ENCODE results near the gene IFNA1. TPM values are rescaled to one million over a fixed set of nuclear protein-coding genes. Genes with fewer than 3 reads are reported as not detected.

Gene IFNA1
- total RNA-seq, 1 experiment from 2014 or later: not detected

DNA sequence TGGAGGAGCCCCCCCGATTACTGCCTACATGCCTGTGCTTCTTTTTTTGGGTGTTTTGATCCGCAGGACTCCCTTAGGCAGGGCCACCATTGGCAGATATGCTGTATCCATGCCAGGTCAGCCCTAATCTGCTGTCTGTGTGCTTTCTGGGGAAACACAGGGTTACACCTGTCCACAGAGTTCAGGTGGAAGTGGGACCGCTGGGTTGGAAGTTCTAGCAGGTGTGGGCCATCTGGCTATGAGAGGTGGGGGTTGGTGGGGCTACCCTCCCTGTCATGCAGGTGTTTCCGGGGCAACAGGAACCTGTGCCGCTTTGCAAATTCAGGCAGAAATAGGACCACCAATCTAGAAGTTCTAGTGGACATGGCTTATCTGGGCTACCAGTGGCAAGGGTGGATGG, 24.9 kb downstream of the IFNA1 start:
- Mint-ChIP-seq H3K36me3 (ENCODE audit: insufficient read depth, unreplicated experiment) (peaks cover 4% of the 10 kb centered on the region), H3K4me1 (ENCODE audit: low read depth, unreplicated experiment) (no peaks in the 10 kb centered on the region), H3K9me3 (ENCODE audit: low read depth, unreplicated experiment) (no peaks in the 10 kb centered on the region), H3K27me3 (ENCODE audit: unreplicated experiment) (no peaks in the 10 kb centered on the region), H3K27ac (ENCODE audit: unreplicated experiment) (no peak overlapping the region), H3K4me3 (ENCODE audit: low read depth, unreplicated experiment) (no peak overlapping the region)
- no TSS peak for BruUV-seq (replicated peaks)
- intact Hi-C loops (cut with micrococcal nuclease; ENCODE audit: unreplicated experiment): loop anchor here (5.0 to 10.0 kb wide), 3 partner anchors 82 to 220 kb away; no protein-coding TSS in a partner anchor
- DNase-seq: no peak
- TF ChIP-seq, protein P1, sequence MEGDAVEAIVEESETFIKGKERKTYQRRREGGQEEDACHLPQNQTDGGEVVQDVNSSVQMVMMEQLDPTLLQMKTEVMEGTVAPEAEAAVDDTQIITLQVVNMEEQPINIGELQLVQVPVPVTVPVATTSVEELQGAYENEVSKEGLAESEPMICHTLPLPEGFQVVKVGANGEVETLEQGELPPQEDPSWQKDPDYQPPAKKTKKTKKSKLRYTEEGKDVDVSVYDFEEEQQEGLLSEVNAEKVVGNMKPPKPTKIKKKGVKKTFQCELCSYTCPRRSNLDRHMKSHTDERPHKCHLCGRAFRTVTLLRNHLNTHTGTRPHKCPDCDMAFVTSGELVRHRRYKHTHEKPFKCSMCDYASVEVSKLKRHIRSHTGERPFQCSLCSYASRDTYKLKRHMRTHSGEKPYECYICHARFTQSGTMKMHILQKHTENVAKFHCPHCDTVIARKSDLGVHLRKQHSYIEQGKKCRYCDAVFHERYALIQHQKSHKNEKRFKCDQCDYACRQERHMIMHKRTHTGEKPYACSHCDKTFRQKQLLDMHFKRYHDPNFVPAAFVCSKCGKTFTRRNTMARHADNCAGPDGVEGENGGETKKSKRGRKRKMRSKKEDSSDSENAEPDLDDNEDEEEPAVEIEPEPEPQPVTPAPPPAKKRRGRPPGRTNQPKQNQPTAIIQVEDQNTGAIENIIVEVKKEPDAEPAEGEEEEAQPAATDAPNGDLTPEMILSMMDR (IDR thresholded peaks at IDR 0.05; ENCODE audit: unreplicated experiment): no peak
- CTCF ChIA-PET: interaction anchor here (1.2 kb wide), 1 partner anchor 325 kb away, joined by 3 read pairs; no protein-coding TSS in a partner anchor

DNA sequence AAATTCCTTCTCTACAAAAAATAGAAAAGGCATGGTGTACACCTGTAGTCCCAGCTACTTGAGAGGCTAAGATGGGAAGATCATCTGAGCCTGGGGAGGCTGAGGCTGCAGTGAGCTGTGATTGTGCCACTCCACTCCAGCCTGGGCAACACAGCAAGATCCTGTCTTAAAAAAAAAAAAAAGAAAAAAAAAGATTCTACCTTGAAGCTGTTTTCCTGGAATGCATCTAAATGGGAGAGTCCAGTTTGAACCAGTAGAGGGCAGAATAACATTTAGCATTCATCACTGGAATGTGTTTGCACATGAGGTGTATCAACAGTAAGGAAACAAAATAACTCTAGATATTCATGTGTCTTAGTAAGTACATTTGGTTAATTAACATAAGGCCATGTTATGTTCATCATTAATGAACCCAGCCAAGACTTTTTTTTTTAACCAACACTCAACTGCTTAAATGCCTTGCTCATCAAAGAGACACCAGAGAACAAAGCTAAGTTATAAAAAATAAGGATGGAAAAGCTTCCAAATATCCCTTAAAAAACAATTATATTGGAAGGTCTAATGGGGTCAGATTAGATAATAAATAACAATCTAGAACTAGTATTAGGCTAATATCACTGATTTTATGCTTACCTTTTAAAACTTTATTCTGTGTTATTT, 25.8 kb downstream of the IFNA1 start:
- Mint-ChIP-seq H3K27me3 (ENCODE audit: unreplicated experiment) (no peaks in the 10 kb centered on the region), H3K4me3 (ENCODE audit: low read depth, unreplicated experiment) (no peak overlapping the region), H3K36me3 (ENCODE audit: insufficient read depth, unreplicated experiment) (peaks cover 4% of the 10 kb centered on the region), H3K4me1 (ENCODE audit: low read depth, unreplicated experiment) (no peaks in the 10 kb centered on the region), H3K27ac (ENCODE audit: unreplicated experiment) (no peak overlapping the region), H3K9me3 (ENCODE audit: low read depth, unreplicated experiment) (no peaks in the 10 kb centered on the region)
- CTCF ChIA-PET: interaction anchor here (0.7 to 1.2 kb wide), 4 partner anchors 32 to 325 kb away, joined by 3 to 4 read pairs (median 3); no protein-coding TSS in a partner anchor
- TF ChIP-seq, protein P1 (IDR thresholded peaks at IDR 0.05; ENCODE audit: unreplicated experiment): peak; percentile 39
- peak; percentile 15 for DNase-seq
- intact Hi-C loops (cut with micrococcal nuclease; ENCODE audit: unreplicated experiment): loop anchor here (1.0 to 10.0 kb wide), 4 partner anchors 81 to 323 kb away; no protein-coding TSS in a partner anchor
- BruUV-seq (replicated peaks): no TSS peak

DNA sequence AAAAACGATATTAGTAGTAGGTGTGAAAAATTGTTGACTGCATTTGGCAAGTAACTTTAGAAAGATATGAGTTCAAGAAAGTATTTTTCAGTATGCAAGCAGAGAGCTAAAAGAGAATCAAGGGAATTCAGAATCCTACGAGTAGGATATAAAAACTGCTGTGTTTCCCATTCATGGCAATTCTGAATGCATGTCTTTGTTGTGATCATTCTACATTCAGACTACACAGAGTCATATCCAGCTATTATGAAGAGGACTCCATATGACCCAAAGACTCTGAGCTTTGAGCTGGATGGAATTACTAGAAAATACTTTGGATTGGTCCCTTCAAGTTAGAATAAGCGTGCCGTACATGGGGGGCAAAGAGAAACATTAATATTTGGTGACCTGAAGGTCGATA, 29.9 kb downstream of the IFNA1 start:
- H3K4me3 Mint-ChIP-seq (ENCODE audit: low read depth, unreplicated experiment): no peak overlapping the region
- no peak for DNase-seq
- CTCF ChIA-PET: no interaction called here
- TF ChIP-seq, protein P1 (IDR thresholded peaks at IDR 0.05; ENCODE audit: unreplicated experiment): no peak
- no peaks in the 10 kb centered on the region for H3K9me3 Mint-ChIP-seq (ENCODE audit: low read depth, unreplicated experiment)
- no peaks in the 10 kb centered on the region for H3K27me3 Mint-ChIP-seq (ENCODE audit: unreplicated experiment)
- no TSS peak for BruUV-seq (replicated peaks)
- H3K27ac Mint-ChIP-seq (ENCODE audit: unreplicated experiment): no peak overlapping the region
- intact Hi-C loops (cut with micrococcal nuclease; ENCODE audit: unreplicated experiment): loop anchor here (5.0 kb wide), 1 partner anchor 232 kb away; no protein-coding TSS in a partner anchor
- H3K4me1 Mint-ChIP-seq (ENCODE audit: low read depth, unreplicated experiment): no peaks in the 10 kb centered on the region
- H3K36me3 Mint-ChIP-seq (ENCODE audit: insufficient read depth, unreplicated experiment): peaks cover 6% of the 10 kb centered on the region

DNA sequence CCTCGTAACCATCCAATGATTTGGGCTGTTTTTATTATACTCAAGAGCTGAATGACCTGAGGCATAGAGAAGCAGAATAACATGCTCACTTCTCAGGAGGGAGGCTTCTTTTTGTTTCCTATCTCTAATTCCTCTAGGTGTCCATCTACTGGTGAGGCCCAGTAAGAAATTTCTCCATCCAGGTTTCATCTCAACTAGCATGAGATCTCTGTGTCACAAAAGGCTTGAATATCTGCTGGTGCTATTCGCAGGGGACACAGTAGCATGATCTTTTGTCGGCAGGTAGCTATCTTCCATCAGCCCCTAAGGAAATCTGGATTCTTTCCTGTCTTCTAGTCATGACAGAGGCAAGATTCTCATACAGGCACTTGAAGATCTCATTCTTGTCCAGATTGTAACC, 33.0 kb downstream of the IFNA1 start:
- DNase-seq: no peak
- Mint-ChIP-seq H3K4me1 (ENCODE audit: low read depth, unreplicated experiment) (no peaks in the 10 kb centered on the region), H3K9me3 (ENCODE audit: low read depth, unreplicated experiment) (no peaks in the 10 kb centered on the region), H3K36me3 (ENCODE audit: insufficient read depth, unreplicated experiment) (peaks cover 6% of the 10 kb centered on the region), H3K27ac (ENCODE audit: unreplicated experiment) (no peak overlapping the region), H3K27me3 (ENCODE audit: unreplicated experiment) (no peaks in the 10 kb centered on the region), H3K4me3 (ENCODE audit: low read depth, unreplicated experiment) (no peak overlapping the region)
- TF ChIP-seq, protein P1 (IDR thresholded peaks at IDR 0.05; ENCODE audit: unreplicated experiment): no peak
- no TSS peak for BruUV-seq (replicated peaks)
- intact Hi-C loops (cut with micrococcal nuclease; ENCODE audit: unreplicated experiment): loop anchor here (5.0 kb wide), 1 partner anchor 229 kb away; no protein-coding TSS in a partner anchor
- CTCF ChIA-PET: no interaction called here

Data from Calu3 (cell line).